Skeletal muscle cell (primary cell): Measurements from ENCODE around the gene LMOD1.

Experiments used
- DNase-seq: peaks from one replicate; pipeline ENCODE4 v3.0.0-alpha.2; 2010; ENCODE audit warnings: low read depth
- H3K4me3 ChIP-seq: 2 replicates; pipeline ENCODE4 v1.5.1; 2011; ENCODE audit warnings: low read depth, mild to moderate bottlenecking, control low read depth, low read length, moderate library complexity

LMOD1 gene

GRCh38 chr1:201896951-201897391 lies 49.4 kb downstream of the LMOD1 start:
- no peak overlapping the region for H3K4me3 ChIP-seq
- DNase-seq = no peak

GRCh38 chr1:201895913-201896807 lies 50.2 kb downstream of the LMOD1 start:
- H3K4me3 ChIP-seq = no peak overlapping the region
- peak; percentile 67 for DNase-seq

- no peak overlapping the region for H3K4me3 ChIP-seq
- DNase-seq = no peak
These were observed 51.2 kb downstream of the LMOD1 start for GRCh38 chr1:201895120-201895665.

- no peak for DNase-seq
- H3K4me3 ChIP-seq = no peak overlapping the region
These were observed 51.8 kb downstream of the LMOD1 start for GRCh38 chr1:201894343-201895119.

GRCh38 chr1:201893431-201893830 lies 52.9 kb downstream of the LMOD1 start:
- no peak overlapping the region for H3K4me3 ChIP-seq
- no peak for DNase-seq

- no peak for DNase-seq
- H3K4me3 ChIP-seq = no peak overlapping the region
These were observed 54.1 kb downstream of the LMOD1 start for GRCh38 chr1:201892211-201892610.

GRCh38 chr1:201891451-201892045 lies 54.8 kb downstream of the LMOD1 start:
- DNase-seq = no peak
- H3K4me3 ChIP-seq = no peak overlapping the region

- H3K4me3 ChIP-seq = no peak overlapping the region
- DNase-seq = no peak
These were observed 55.4 kb downstream of the LMOD1 start for GRCh38 chr1:201890806-201891450.

GRCh38 chr1:201890223-201890622 lies 56.1 kb downstream of the LMOD1 start:
- no peak overlapping the region for H3K4me3 ChIP-seq

GRCh38 chr1:201889090-201889968 lies 57.0 kb downstream of the LMOD1 start:
- no peak for DNase-seq
- H3K4me3 ChIP-seq = peak overlapping the region; percentile 71

More at GRCh38 chr1:201890223-201890622, 56.1 kb downstream of the LMOD1 start:
- no peak for DNase-seq

GRCh38 chr1:201888282-201889089 lies 57.9 kb downstream of the LMOD1 start, which contains the start of gene SHISA4:
Gene SHISA4 (plus strand): TSS chr1:201888898. CDS start chr1:201888995, 97 bp downstream.
- H3K4me3 ChIP-seq = peak within 1 kb of the TSS; percentile 71
- no peak for DNase-seq

GRCh38 chr1:201887116-201887866 lies 59.1 kb downstream of the LMOD1 start:
- DNase-seq = no peak
- H3K4me3 ChIP-seq = no peak overlapping the region

GRCh38 chr1:201886103-201886885 lies 60.1 kb downstream of the LMOD1 start:
- DNase-seq = no peak
- H3K4me3 ChIP-seq = no peak overlapping the region

- no peak for DNase-seq
- no peak overlapping the region for H3K4me3 ChIP-seq
These were observed 60.7 kb downstream of the LMOD1 start for GRCh38 chr1:201885531-201886075.

GRCh38 chr1:201884425-201884824 lies 61.9 kb downstream of the LMOD1 start:
- DNase-seq = no peak
- no peak overlapping the region for H3K4me3 ChIP-seq

- no peak for DNase-seq
- H3K4me3 ChIP-seq = no peak overlapping the region
These were observed 62.6 kb downstream of the LMOD1 start for GRCh38 chr1:201883786-201884185.
